ENCODE data around the gene CFAP90. TPM values are rescaled to one million over a fixed set of nuclear protein-coding genes. Genes with fewer than 3 reads are reported as not detected.

Gene CFAP90
- total RNA-seq = not detected

- DNase-seq = peak; percentile 20
These were observed at the start of gene CFAP90 for GRCh38 chr5:7850395-7851239. Gene CFAP90 (minus strand): TSS chr5:7851133. CDS start chr5:7851021, 112 bp downstream.

GRCh38 chr5:7897014-7897600, 46.2 kb upstream of the CFAP90 start:
- no peak for DNase-seq

- no peak for DNase-seq
These were observed 43.9 kb upstream of the CFAP90 start for GRCh38 chr5:7894860-7895259.

GRCh38 chr5:7894439-7894838, 43.5 kb upstream of the CFAP90 start:
- DNase-seq = no peak

GRCh38 chr5:7888901-7889300, 38.0 kb upstream of the CFAP90 start:
- no peak for DNase-seq

GRCh38 chr5:7886849-7887475, 36.0 kb upstream of the CFAP90 start:
- DNase-seq = no peak

- DNase-seq = no peak
These were observed 33.7 kb upstream of the CFAP90 start for GRCh38 chr5:7884491-7885267.

- DNase-seq = no peak
These were observed 32.0 kb upstream of the CFAP90 start for GRCh38 chr5:7882926-7883325.

- DNase-seq = no peak
These were observed 30.9 kb upstream of the CFAP90 start for GRCh38 chr5:7881816-7882215.

GRCh38 chr5:7881091-7881490, 30.2 kb upstream of the CFAP90 start:
- no peak for DNase-seq

DNA sequence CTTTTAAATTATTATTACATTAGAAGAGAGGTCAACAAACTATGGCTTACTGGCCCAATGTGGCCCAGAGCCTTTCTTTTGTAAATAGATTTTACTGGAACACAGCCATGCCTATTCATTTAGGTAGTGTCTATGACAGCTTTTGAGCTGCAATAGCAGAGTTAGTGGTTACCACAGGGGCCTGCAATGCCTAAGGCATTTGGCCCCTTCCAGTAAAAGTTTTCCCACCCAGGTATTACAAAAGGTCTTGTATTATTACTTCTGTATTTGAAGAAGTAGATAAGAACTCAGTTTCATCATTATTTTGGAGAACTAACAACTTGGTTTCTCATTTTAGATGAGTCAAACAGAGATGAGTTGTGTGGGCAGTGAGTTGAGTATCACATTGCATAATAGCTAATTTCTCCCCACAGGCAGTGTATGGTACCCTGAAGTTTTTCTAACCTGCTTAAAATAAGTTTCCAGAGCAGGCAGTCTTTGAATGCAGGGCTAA, 27.5 kb upstream of the CFAP90 start:
- DNase-seq = no peak

DNA sequence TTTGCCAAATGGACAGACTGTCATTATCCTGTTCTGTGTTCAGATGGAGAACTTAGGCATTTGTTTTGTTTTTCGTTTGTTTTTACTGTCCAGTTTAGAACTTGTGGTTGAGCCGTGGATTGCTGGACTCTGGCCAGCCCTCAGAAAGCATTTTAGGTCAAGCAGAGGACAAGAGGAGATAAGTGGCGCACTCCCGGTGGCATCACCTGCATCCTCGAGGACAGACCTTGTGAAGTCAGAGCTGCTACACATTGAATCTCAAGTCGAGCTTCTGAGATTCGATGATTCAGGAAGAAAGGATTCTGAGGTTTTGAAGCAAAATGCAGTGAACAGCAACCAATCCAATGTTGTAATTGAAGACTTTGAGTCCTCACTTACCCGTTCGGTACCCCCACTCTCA, 26.9 kb upstream of the CFAP90 start:
- no peak for DNase-seq

DNA sequence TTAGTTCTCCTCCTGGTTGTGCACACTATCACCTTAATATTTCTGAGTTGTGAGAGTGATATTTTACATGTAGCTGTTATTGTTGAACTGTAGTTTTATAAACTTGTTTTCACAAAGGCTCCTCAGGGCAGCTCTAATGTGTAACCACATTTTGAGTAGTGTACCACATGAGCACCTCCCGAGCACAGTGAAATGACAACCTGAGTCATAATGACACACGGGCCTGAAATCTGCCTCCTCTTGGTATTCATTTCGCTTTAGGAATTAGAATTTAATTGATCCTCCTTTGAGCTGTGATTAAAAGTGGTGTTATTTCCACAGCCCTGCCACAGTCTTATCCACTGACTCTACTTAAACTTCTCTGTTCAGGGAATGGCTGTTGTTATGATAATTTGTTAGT, 25.9 kb upstream of the CFAP90 start:
- no peak for DNase-seq

- no peak for DNase-seq
These were observed 24.2 kb upstream of the CFAP90 start for GRCh38 chr5:7875151-7875550.

- no peak for DNase-seq
These were observed 23.7 kb upstream of the CFAP90 start for GRCh38 chr5:7874639-7875038.

- DNase-seq = no peak
These were observed 22.3 kb upstream of the CFAP90 start for GRCh38 chr5:7873216-7873615.

- DNase-seq = no peak
These were observed 21.7 kb upstream of the CFAP90 start for GRCh38 chr5:7872517-7873130.

DNA sequence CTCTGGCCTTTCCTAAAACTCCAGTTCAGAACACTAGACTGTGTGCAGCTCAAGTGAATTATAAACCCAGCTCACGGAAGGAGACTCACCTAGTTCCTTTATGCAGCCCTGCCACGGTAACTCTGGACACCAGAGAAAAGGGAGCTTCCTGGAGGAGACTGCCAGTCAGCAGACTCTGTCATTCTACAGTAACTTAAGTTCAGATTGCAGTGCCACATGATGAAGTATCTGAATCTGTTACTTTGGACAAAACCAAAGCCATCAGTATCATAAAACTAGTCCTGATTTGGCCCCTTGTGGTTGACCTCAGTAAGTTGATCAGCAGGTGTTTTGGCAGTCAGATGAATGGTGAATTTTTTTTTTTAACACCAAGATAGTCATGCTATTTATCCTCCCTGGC, 20.7 kb upstream of the CFAP90 start:
- no peak for DNase-seq

DNA sequence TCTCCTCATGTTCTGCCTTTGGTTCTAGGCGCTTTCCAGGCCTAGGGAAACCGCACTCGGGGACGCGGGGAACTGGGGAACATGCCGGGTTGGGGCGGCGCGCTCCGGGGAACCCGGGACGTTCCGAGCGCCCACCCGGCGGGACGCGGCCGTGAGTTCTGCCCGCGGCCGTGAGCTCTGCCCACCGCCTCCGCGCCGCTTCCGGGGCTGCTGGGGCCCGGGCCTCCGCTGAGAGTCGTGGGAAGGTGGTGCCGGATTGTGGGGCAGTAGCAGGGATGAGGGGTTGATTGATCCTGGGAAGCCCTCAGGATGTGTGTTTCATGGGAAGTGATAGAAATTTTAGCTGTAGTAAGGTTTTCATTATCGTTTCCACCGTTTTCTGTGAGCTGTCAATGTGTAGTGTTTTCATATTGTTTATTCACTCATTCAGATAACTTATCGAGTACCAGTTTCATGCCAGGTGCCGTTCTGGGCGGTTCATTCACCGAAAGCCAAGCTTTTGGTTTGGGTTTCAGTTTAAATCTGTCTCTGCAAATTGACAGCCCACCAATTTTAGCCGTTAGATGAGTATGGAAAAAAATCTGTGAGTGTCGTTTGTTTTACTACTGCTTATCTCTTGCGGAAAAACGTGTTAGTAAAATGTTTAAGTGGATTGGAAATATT, 18.7 kb upstream of the CFAP90 start:
- no peak for DNase-seq

DNA sequence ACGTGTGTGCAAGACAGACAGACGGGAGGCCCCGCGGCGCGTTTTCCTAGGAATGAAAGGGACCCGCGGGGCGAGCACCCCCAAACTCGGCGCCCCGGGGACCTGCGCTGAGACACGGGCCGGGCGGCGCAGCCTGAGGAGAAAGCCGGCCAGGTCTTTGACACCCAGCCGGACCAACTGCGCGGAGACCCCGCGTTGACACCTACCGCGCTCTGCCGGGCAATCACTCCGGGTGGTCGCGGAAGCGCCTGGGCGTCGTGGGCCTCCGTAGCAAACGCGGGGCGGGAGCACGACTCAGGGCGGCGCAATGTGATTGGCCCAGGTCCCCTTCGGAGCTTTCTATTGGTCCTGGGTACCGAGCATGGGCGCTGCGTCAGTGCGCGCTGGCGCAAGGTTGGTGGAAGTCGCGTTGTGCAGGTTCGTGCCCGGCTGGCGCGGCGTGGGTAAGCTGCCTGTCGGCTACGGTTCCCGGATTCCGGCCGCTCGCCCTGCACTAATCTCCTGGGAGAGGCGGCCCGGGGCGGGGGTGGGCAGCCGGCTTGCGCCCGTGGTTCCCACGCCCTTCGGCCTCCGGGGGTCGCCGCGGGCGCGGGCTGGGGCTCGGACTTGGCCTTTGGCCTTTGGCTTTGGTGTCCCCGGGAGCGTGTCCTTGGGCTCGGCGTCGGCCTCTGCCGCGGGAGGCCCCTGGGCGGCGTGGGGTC, 18.0 kb upstream of the CFAP90 start, which contains the start of the genes FASTKD3 and MTRR:
Gene FASTKD3, minus strand, starts transcription at position 259 of the 701 bp plus-strand sequence. CDS start 948 bp downstream, outside the sequence.
Gene MTRR, plus strand, starts transcription at position 376 of the 701 bp plus-strand sequence. CDS start 1,647 bp downstream, outside the sequence.
- DNase-seq = peak; percentile 89

GRCh38 chr5:7868427-7868772, 17.5 kb upstream of the CFAP90 start:
- no peak for DNase-seq

All from effector CD4-positive, alpha-beta T cell (primary cell).